Keratinocyte (primary cell): ENCODE data around the gene RGS1. TPM values are rescaled to one million over a fixed set of nuclear protein-coding genes. Genes with fewer than 3 reads are reported as not detected.

Source experiments
- DNase-seq: peaks from one replicate; pipeline ENCODE4 v3.0.0-alpha.2; 2011; ENCODE audit warnings: low read depth, missing footprints, low spot score
- FAIRE-seq: peaks from 2 replicates; lab custom pipeline; 2011; peaks lifted over from hg19 to GRCh38; lab: Jason Lieb, UNC
- H2AFZ ChIP-seq: 2 replicates; pipeline ENCODE4 v1.6.0; 2012; ENCODE audit warnings: low read length, control low read depth, inconsistent platforms; ENCODE audit not compliant: control insufficient read depth
- H3K27ac ChIP-seq: 2 replicates; pipeline ENCODE4 v1.5.1; 2011; ENCODE audit warnings: low read length; ENCODE audit not compliant: control insufficient read depth, insufficient read depth
- H3K27me3 ChIP-seq: 3 replicates; pipeline ENCODE4 v1.6.0; 2011; ENCODE audit warnings: low read length; ENCODE audit not compliant: control insufficient read depth, insufficient read depth; ENCODE audit errors: extremely low read depth
- H3K36me3 ChIP-seq, 2 experiments: 2 replicates in 1 of 2; 3 replicates in 1 of 2; pipeline ENCODE4 v1.5.1; 2011; ENCODE audit warnings: low read length in 2 of 2, mild to moderate bottlenecking in 1 of 2; ENCODE audit not compliant: control insufficient read depth in 2 of 2, insufficient read depth in 2 of 2; ENCODE audit errors: extremely low read depth in 1 of 2
- H3K4me1 ChIP-seq: 3 replicates; pipeline ENCODE4 v1.5.1; 2011; ENCODE audit warnings: low read length; ENCODE audit not compliant: control insufficient read depth, insufficient read depth; ENCODE audit errors: extremely low read depth
- H3K4me2 ChIP-seq: 3 replicates; pipeline ENCODE4 v1.6.0; 2011; ENCODE audit warnings: low read depth, low read length; ENCODE audit not compliant: control insufficient read depth, insufficient read depth; ENCODE audit errors: extremely low read depth
- H3K4me3 ChIP-seq, 3 experiments: fragments of 200-600 bp in 1 of 3; sonication (generic) in 1 of 3; 2 replicates in 2 of 3; 3 replicates in 1 of 3; pipeline ENCODE4 v1.5.1; 2011 to 2016; ENCODE audit warnings: low read length in 3 of 3, mild to moderate bottlenecking in 3 of 3, control low read depth in 2 of 3, inconsistent platforms in 1 of 3, low read depth in 1 of 3, mixed read lengths in 1 of 3, mixed run types in 1 of 3, moderate library complexity in 1 of 3; ENCODE audit not compliant: control insufficient read depth in 2 of 3, insufficient read depth in 2 of 3; ENCODE audit errors: extremely low read depth in 1 of 3
- H3K79me2 ChIP-seq: 2 replicates; pipeline ENCODE4 v1.6.0; 2012; ENCODE audit warnings: low read length; ENCODE audit not compliant: control insufficient read depth, insufficient read depth
- H3K9ac ChIP-seq: 3 replicates; pipeline ENCODE4 v1.6.0; 2011; ENCODE audit warnings: low read length; ENCODE audit not compliant: control insufficient read depth, insufficient read depth; ENCODE audit errors: extremely low read depth
- H3K9me1 ChIP-seq: 3 replicates; pipeline ENCODE4 v1.6.0; 2011; ENCODE audit warnings: low read length; ENCODE audit not compliant: control insufficient read depth, insufficient read depth; ENCODE audit errors: extremely low read depth
- H3K9me3 ChIP-seq: 2 replicates; pipeline ENCODE4 v1.5.1; 2012; ENCODE audit warnings: low read depth, low read length; ENCODE audit not compliant: control insufficient read depth
- H4K20me1 ChIP-seq: 3 replicates; pipeline ENCODE4 v1.6.0; 2011; ENCODE audit warnings: low read length; ENCODE audit not compliant: control insufficient read depth, insufficient read depth; ENCODE audit errors: extremely low read depth
- EZH2 ChIP-seq: IDR thresholded peaks from one replicate; pipeline ENCODE4 v1.6.1; 2012; ENCODE audit warnings: inconsistent platforms, mild to moderate bottlenecking, low read length, moderate library complexity
- dilution Hi-C: fragments of 300-500 bp; cut with MboI; formaldehyde crosslinking; loops from one replicate; pipeline ENCODE4 v1.7.0; 2020; ENCODE audit warnings: low sequenced_read_pairs; ENCODE audit not compliant: extremely low pct_ligation_motif_present
- polyA plus RNA-seq, 5 experiments: library from polyadenylated mRNA; depleted of rRNA in 3 of 5; stranded (reverse) in 3 of 5; stranded (forward) in 1 of 5; unstranded in 1 of 5; fragments of >200 nt; gene quantifications; 1 replicate in 1 of 5; 2 replicates in 3 of 5; 3 replicates in 1 of 5; pipeline versions ENCODE4 v1.2.1 to v1.2.3, GENCODE V29; 2011 to 2012; ENCODE audit warnings: missing spikeins in 2 of 5, low read depth in 1 of 5, low replicate concordance in 1 of 5
- TF ChIP-seq, protein P1 (sequence below), 3 experiments: IDR thresholded peaks in 1 of 3; conservative IDR thresholded peaks in 1 of 3; optimal IDR thresholded peaks in 1 of 3; 2 replicates in 2 of 3; 3 replicates in 1 of 3; pipeline versions ENCODE3 to v1.5.1; 2011; ENCODE audit warnings: low read length in 3 of 3, mild to moderate bottlenecking in 3 of 3, moderate library complexity in 2 of 3, control low read depth in 1 of 3, inconsistent platforms in 1 of 3; ENCODE audit not compliant: insufficient read depth in 2 of 3; ENCODE audit errors: extremely low read depth in 1 of 3

The RGS1 gene
- polyA plus RNA-seq, 1 donor (not counting 4 experiments of a cell fraction or from before 2014, with no cell fraction given) = 0.05 TPM

DNA sequence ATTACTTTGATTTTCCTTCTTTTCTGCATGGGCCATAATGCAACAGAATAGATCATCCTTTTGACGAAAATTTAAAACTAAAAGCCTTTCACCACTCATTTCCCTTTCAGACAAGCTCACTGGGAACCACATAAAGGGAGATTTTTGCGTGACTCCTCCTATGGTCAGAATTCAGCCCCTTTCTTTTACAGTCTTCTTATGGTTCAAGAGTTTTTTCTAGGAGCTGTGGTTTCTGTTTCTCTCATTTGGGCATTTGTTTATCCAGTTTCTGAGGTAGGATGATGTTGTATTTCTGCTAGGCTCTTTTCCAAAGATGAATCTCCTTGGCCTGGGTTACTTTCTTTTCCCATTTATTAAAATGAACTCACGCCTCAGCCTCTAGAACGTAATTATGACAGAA, 16.9 kb downstream of the RGS1 start:
- Histone ChIP-seq H3K4me2 (no peak overlapping the region), H3K36me3 (no peaks in the 10 kb centered on the region), H3K79me2 (no peaks in the 10 kb centered on the region), H3K9me1 (no peaks in the 10 kb centered on the region), H3K27me3 (no peaks in the 10 kb centered on the region), H3K9me3 (no peaks in the 10 kb centered on the region), H3K4me1 (no peaks in the 10 kb centered on the region), H4K20me1 (no peaks in the 10 kb centered on the region), H3K27ac (no peak overlapping the region), H3K9ac (no peak overlapping the region), H3K4me3 (no peak overlapping the region), H2AFZ (no peak overlapping the region)
- DNase-seq (no peak), FAIRE-seq (no peak)
- TF ChIP-seq, protein P1, sequence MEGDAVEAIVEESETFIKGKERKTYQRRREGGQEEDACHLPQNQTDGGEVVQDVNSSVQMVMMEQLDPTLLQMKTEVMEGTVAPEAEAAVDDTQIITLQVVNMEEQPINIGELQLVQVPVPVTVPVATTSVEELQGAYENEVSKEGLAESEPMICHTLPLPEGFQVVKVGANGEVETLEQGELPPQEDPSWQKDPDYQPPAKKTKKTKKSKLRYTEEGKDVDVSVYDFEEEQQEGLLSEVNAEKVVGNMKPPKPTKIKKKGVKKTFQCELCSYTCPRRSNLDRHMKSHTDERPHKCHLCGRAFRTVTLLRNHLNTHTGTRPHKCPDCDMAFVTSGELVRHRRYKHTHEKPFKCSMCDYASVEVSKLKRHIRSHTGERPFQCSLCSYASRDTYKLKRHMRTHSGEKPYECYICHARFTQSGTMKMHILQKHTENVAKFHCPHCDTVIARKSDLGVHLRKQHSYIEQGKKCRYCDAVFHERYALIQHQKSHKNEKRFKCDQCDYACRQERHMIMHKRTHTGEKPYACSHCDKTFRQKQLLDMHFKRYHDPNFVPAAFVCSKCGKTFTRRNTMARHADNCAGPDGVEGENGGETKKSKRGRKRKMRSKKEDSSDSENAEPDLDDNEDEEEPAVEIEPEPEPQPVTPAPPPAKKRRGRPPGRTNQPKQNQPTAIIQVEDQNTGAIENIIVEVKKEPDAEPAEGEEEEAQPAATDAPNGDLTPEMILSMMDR (optimal IDR thresholded peaks at IDR 0.05 in 1 of 3, IDR thresholded peaks at IDR 0.05 in 1 of 3, conservative IDR thresholded peaks at IDR 0.05 in 1 of 3; ENCODE audit: extremely low read depth in 1 of 3, insufficient read depth in 2 of 3, low read length in 3 of 3) = no peak
- no peak for TF ChIP-seq EZH2
- dilution Hi-C loops = no loop called here

DNA sequence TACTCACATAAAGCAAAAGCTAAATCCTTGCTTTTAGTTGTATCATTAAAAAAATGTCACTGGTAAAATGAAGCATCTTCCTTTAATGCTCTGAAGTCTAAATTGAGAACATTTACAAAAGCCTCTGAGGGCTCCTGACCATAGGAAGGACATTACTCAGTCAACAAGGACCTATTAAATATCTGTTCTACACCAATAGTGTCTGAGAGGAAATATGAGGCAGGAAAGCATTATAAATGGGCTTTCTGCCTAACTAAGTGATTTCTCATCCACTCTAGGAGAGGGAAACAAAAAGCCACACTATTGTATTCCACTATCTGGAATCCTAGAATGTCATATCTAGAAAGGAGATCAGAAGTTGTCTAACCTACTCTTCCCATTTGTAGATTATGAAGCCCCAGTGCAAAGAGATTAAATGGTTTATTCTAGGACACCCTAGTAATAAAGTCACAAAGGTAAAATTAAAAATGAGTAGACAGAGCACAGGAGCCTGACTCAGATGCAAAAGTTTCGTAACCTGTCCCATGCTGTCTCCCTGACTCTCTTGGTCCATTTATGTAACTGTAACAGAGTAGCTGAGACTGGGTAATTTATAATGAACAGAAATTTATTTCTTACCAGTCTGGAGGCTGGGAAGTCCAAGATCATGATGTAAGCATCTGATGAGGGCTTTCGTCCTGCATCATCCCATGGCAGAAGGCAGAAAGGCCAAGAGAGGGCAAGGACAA, 17.6 kb downstream of the RGS1 start:
- no peaks in the 10 kb centered on the region for H4K20me1 ChIP-seq
- FAIRE-seq (no peak), DNase-seq (no peak)
- no peaks in the 10 kb centered on the region for H3K4me1 ChIP-seq
- H3K27me3 ChIP-seq = no peaks in the 10 kb centered on the region
- no peak overlapping the region for H3K4me3 ChIP-seq
- dilution Hi-C loops = no loop called here
- H2AFZ ChIP-seq = no peak overlapping the region
- H3K9ac ChIP-seq = no peak overlapping the region
- no peak overlapping the region for H3K27ac ChIP-seq
- no peaks in the 10 kb centered on the region for H3K9me3 ChIP-seq
- TF ChIP-seq EZH2 = no peak
- TF ChIP-seq, protein P1 (optimal IDR thresholded peaks at IDR 0.05 in 1 of 3, IDR thresholded peaks at IDR 0.05 in 1 of 3, conservative IDR thresholded peaks at IDR 0.05 in 1 of 3; ENCODE audit: extremely low read depth in 1 of 3, insufficient read depth in 2 of 3, low read length in 3 of 3) = no peak
- no peaks in the 10 kb centered on the region for H3K9me1 ChIP-seq
- no peaks in the 10 kb centered on the region for H3K36me3 ChIP-seq
- H3K79me2 ChIP-seq = no peaks in the 10 kb centered on the region
- H3K4me2 ChIP-seq = no peak overlapping the region
